Mucosa of stomach (tissue), 1 donor: ENCODE results near the gene C16orf95.
"Not testable (repeated sequence)": the region's sequence is repeated elsewhere in the genome, so short reads cannot be mapped to it uniquely, and the experiment has no call there.

Experiments
- H3K27me3 ChIP-seq: one replicate; pipeline ENCODE4 v1.7.0; 2013; ENCODE audit warnings: mild to moderate bottlenecking, low read length; ENCODE audit not compliant: control insufficient read depth, insufficient read depth
- H3K36me3 ChIP-seq: one replicate; pipeline ENCODE4 v1.7.0; 2013; ENCODE audit warnings: low read length; ENCODE audit not compliant: control insufficient read depth, insufficient read depth
- H3K4me1 ChIP-seq: one replicate; pipeline ENCODE4 v1.7.0; 2013; ENCODE audit warnings: mild to moderate bottlenecking, low read length; ENCODE audit not compliant: control insufficient read depth, insufficient read depth
- H3K4me3 ChIP-seq: one replicate; pipeline ENCODE4 v1.7.0; 2013; ENCODE audit warnings: low read length
- H3K9ac ChIP-seq: one replicate; pipeline ENCODE4 v1.7.0; 2013; ENCODE audit warnings: mild to moderate bottlenecking, low read length, moderate library complexity
- H3K9me3 ChIP-seq: one replicate; pipeline ENCODE4 v1.7.0; 2013; ENCODE audit warnings: mild to moderate bottlenecking, low read length, moderate library complexity; ENCODE audit not compliant: control insufficient read depth
- donor health status: Pancreatic carcinoma.

C16orf95 gene

DNA sequence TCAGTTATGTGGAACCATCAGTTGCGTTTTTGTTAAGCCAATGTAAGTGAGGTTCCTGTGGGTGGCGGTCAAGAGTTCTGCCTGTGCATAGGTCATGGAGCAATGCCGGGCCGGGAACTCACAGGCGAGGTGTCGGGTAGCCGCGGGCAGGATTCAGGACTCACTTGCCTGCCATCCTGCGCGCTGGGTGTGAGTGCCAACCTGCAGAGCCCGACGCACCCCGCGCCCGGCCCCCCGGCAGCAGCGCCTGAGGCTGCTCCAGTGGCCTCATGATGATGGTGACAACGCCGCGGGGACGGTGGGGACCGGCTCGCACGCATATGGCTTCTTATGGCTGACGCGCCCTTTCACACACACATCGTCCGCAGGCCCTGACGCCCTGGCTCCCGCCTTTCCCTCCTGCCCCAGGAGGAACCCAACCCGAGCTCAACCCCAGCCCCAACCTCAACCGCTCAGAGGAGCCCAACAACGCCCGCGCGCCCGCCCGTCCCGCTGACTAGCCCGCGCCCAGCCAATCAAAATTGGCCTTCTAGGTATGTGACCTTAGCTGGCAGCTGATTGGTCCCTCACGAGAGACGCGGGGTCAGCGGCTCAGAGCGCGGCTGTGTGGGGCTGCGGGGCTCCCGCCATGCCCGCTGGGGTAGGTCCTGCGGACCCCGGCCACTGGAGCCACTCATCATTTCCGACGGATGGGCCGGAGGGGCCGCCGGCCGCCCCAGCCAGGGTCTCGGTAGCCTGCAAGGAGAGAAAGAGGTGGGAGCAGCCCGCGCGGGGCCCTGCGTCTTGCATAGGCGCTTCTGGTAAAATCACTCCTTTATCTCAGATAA lies at the start of gene C16orf95:
Gene C16orf95, minus strand, starts transcription at position 470 of the 827 bp plus-strand sequence. Its CDS starts 150 bp downstream, at position 320.
- Histone ChIP-seq H3K4me1 (peaks cover 8% of the 10 kb centered on the region), H3K9ac (peak within 1 kb of the TSS; percentile 98), H3K9me3 (no peaks in the 10 kb centered on the region), H3K27me3 (no peaks in the 10 kb centered on the region), H3K36me3 (no peaks in the 10 kb centered on the region), H3K4me3 (peak within 1 kb of the TSS; percentile 71)

DNA sequence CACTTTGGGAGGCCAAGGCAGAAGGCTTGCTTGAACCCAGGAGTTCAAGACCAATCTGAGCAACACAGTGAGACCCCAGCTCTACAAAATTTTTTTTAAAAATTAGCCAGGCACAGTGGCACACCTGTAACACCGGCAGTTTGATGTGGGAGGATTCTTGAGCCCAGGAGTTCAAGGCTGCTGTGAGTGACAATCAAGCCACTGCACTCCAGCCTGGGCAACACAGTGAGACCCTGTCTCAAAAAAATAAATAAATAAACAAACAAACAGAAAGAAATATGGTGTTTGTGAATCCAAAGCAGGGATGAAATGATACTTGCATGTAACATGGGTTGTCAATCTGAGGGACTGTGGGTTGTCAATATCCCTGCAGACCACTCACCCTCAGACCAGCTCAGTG lies 49.7 kb upstream of the C16orf95 start:
- Histone ChIP-seq H3K9ac (no peak overlapping the region), H3K27me3 (no peaks in the 10 kb centered on the region), H3K9me3 (no peaks in the 10 kb centered on the region), H3K36me3 (no peaks in the 10 kb centered on the region), H3K4me1 (peaks cover 23% of the 10 kb centered on the region), H3K4me3 (no peak overlapping the region)

DNA sequence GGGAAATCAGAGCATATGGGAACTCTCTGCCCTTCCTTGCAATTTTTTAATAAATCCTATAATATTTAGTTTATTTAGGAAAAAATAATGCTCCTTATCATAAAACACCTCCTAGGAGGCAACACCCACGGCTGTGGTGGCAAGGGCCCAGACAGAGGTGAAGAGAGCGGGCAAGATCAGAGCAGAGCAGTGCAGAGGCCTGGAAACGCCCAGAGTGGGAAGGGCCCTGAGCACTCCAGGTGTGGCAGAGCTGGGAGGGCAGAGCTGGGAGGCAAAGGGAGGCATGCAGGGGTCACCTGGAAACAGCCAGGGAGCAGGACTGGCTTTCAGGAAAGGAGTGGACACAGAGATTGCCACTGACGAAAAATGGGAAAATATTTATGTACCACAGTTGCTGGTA lies 49.1 kb upstream of the C16orf95 start:
- H3K4me1 ChIP-seq = peaks cover 23% of the 10 kb centered on the region
- no peaks in the 10 kb centered on the region for H3K9me3 ChIP-seq
- H3K27me3 ChIP-seq = no peaks in the 10 kb centered on the region
- H3K4me3 ChIP-seq = no peak overlapping the region
- H3K36me3 ChIP-seq = no peaks in the 10 kb centered on the region
- no peak overlapping the region for H3K9ac ChIP-seq

DNA sequence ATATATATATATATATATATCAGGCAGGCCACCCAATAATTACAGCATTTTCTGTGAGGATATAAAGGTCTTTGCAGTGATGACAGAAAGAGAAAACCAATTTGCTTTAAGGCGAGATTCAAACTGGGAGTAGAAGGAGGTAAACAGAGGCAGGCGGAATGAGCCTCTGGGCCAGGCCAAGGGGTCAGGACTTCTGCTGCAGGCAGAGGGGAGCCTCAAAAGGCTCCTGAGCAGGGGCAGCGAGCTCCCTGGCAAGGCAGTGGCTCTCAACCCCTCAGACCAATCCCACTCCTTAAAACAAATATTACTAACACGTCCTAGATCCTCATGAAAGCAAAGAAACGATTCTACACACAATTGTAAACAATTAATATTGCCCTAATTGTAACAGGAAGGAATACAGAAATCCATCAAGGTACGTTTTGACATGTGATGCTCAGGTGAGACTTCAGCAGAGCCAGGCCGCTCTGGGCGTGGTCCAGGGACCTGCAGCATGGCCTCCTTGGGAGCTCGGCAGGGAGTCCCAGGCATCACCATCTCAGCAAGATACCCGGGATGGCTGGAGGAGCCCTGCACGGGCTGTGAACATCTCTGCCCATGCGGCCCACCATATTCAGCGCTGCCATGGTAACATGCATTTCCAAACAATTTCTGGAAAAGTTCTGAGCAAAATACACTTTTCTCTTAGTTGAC lies 48.0 kb upstream of the C16orf95 start:
- H3K9me3 ChIP-seq = no peaks in the 10 kb centered on the region

GRCh38 chr16:87363771-87364455 lies 46.7 kb upstream of the C16orf95 start:
- H3K27me3 ChIP-seq = no peaks in the 10 kb centered on the region
- H3K4me1 ChIP-seq = peaks cover 23% of the 10 kb centered on the region
- no peaks in the 10 kb centered on the region for H3K36me3 ChIP-seq
- no peak overlapping the region for H3K4me3 ChIP-seq
- H3K9me3 ChIP-seq = no peaks in the 10 kb centered on the region
- peak overlapping the region; percentile 24 for H3K9ac ChIP-seq

More for the DNA sequence above, 48.0 kb upstream of the C16orf95 start:
- H3K9ac ChIP-seq = no peak overlapping the region
- H3K27me3 ChIP-seq = no peaks in the 10 kb centered on the region
- H3K4me3 ChIP-seq = no peak overlapping the region
- H3K36me3 ChIP-seq = no peaks in the 10 kb centered on the region
- H3K4me1 ChIP-seq = peaks cover 23% of the 10 kb centered on the region

DNA sequence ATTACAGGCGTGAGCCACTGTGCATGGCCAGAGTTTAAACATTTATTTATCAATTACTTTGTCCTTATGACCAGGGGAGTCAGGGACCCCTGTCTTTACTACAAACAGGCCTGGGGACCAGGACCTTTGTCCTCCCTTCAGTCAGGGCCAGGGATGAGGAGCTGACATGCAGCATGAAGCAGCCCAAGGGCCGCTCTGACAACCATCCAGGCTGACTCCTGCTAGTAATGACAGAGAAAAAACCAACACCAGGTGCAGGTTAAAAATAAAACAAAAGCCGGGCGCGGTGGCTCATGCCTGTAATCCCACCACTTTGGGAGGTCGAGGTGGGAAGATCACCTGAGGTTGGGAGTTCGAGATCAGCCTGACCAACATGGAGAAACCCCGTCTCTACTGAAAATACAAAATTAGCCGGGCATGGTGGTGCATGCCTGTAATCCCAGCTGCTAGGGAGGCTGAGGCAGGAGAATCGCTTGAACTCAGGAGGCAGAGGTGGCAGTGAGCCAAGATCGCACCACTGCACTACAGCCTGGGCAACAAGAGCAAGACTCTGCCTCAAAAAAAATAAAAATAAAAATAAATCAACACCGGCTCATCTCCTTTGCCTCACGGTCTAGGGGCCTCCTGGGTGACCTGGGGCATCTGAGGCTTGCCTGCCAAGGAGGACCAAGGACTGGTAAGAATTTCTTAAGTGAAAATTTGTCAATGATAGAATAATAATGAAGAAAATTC lies 45.8 kb upstream of the C16orf95 start:
- not testable (repeated sequence) for H3K27me3 ChIP-seq, H3K9me3 ChIP-seq, H3K36me3 ChIP-seq, H3K9ac ChIP-seq, H3K4me3 ChIP-seq
- H3K4me1 ChIP-seq = peaks cover 19% of the 10 kb centered on the region

DNA sequence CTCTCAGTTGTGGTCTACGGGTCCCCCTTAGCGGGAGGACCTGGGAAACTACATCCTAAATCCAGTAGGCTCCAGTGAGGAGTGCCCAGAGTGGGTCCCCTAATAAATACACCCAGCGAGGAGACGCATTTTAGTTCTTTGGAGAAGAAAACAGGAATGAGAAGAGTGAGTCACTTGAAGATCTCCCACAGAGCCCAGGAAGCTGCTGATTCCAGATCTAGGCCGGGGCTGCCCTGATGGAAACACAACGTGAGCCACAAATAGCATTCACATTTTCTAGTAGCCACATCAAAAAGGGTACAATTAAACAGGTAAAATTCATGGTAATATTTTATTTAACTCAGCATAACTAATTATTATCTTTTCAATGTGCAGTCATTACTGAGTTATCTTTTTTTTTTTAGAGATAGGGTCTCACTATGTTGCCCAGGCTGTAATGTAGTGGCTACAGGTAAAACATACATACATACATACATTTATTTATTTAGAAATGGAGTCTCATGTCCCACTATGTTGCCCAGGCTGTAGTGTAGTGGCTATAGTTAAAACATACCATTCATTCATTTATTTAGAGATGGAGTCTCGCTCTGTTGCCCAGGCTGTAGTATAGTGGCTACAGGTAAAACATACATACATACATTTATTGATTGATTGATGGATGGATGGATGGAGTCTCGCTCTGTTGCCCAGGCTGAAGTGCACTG lies 44.9 kb upstream of the C16orf95 start:
- peaks cover 19% of the 10 kb centered on the region for H3K4me1 ChIP-seq
- H3K4me3 ChIP-seq = no peak overlapping the region
- H3K27me3 ChIP-seq = no peaks in the 10 kb centered on the region
- no peak overlapping the region for H3K9ac ChIP-seq
- H3K9me3 ChIP-seq = no peaks in the 10 kb centered on the region
- no peaks in the 10 kb centered on the region for H3K36me3 ChIP-seq

DNA sequence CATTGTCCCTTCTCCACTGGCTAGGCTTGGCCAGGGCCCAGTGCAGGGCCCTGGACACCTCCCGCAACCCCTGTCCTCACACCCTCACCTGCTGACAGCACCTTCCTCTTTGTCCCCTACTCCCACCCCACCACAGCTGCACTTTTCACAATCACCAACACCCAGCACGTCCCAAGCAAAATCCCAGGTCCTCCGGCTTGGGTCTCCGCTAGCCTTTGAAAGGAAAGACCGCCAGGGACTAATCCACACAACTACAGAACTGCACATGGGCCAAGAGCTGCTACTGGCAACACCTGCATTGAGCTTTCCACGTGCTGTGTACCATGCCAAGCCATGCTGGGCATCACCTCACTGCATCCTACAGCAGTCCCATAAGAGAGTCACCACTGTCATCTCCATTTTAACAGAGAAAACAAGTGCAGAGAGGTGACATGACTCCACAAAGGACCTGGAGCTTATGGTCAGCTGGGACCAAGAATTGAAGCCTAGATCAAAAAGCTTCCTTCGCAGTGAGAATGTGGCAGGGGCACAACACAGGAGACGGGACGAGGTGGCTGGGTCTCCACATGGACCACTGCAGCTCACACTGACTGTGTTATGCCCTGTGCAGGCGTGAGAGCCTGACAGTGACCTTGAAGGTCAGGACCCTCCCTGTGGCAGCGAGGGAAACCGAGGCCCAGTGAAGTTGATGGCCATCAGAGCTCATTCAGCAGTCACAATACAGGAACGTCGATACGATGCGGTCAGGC lies 43.8 kb upstream of the C16orf95 start:
- H3K4me1 ChIP-seq = peaks cover 13% of the 10 kb centered on the region

DNA sequence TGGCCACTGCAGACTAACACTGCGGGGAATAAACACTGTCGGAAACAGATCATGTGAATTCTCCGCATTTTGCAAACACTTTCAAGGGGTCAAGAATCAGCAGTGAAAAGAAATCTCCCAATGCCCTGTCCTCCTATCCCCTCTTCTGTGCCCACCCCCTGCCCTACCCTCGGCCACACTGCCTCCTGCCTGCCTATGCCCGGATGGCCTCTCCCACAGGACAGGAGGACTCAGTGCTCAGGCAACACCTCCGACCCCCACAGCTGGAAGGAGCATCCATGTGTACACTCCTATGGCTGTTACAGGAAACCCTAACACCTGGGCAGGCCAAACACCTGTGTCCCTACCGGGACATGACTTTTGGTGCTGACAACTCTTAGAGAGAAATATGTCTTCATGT lies 41.9 kb upstream of the C16orf95 start:
- H3K9me3 ChIP-seq = no peaks in the 10 kb centered on the region
- no peaks in the 10 kb centered on the region for H3K36me3 ChIP-seq
- H3K4me3 ChIP-seq = no peak overlapping the region
- no peak overlapping the region for H3K9ac ChIP-seq
- no peaks in the 10 kb centered on the region for H3K27me3 ChIP-seq
- H3K4me1 ChIP-seq = peaks cover 7% of the 10 kb centered on the region

More for the DNA sequence above, 43.8 kb upstream of the C16orf95 start:
- Histone ChIP-seq H3K9ac (no peak overlapping the region), H3K4me3 (no peak overlapping the region), H3K36me3 (no peaks in the 10 kb centered on the region), H3K27me3 (no peaks in the 10 kb centered on the region), H3K9me3 (no peaks in the 10 kb centered on the region)

DNA sequence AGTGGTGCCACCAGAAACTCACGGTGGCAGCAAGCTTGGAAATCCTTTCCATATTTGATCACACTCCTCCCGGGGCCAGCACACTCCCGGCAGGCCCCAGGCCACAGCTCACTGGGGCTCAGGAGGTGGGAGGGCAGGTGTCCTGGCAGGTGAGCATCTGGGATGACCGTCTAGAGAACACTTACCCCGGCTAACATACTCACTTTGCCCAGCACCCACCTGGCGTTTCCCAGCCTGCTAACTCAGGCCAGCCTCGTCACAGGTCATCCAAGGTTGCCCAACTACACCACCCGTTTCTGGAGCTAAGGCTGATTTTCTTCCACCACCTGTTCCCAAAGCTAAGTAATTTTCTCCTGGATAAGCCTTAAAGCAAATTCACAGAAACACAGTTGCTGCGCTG lies 41.5 kb upstream of the C16orf95 start:
- peaks cover 3% of the 10 kb centered on the region for H3K4me1 ChIP-seq
- no peak overlapping the region for H3K9ac ChIP-seq
- H3K9me3 ChIP-seq = no peaks in the 10 kb centered on the region
- no peak overlapping the region for H3K4me3 ChIP-seq
- H3K27me3 ChIP-seq = no peaks in the 10 kb centered on the region
- no peaks in the 10 kb centered on the region for H3K36me3 ChIP-seq

DNA sequence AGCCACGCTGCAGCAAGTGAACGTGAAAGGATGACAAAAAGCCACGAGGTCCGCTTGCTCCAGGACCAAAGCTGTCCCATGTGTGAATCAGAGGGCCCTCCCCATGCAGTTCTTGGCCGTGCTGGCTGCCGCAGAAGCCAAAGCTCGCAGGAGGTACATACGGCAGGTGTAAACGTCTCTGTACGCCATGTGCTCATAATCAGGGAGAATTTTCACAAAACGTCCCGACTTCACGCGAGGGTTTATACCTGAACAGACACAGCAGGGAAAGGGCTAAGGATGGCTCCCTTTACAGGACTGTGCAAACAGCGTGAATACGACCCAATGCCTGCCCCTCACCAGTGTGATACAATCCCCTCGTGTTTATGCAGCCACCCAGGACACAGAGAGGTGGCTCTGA lies 41.1 kb upstream of the C16orf95 start:
- Histone ChIP-seq H3K9me3 (no peaks in the 10 kb centered on the region), H3K4me1 (no peaks in the 10 kb centered on the region), H3K4me3 (no peak overlapping the region), H3K9ac (no peak overlapping the region), H3K36me3 (no peaks in the 10 kb centered on the region), H3K27me3 (no peaks in the 10 kb centered on the region)
